Activated CD4-positive, alpha-beta T cell treated with anti-CD3 and anti-CD28 coated beads for 48 hours (primary cell): ENCODE results near the gene NFIA.
"Not testable (repeated sequence)": the region's sequence is repeated elsewhere in the genome, so short reads cannot be mapped to it uniquely, and the experiment has no call there.

ENCODE experiments used
- DNase-seq: peaks from one replicate; pipeline ENCODE4 v3.0.0-alpha.2; 2020

The NFIA gene

GRCh38 chr1:61109158-61109557, 26.8 kb downstream of the NFIA start:
- DNase-seq = no peak

- DNase-seq = no peak
These were observed 27.5 kb downstream of the NFIA start for GRCh38 chr1:61109910-61110309.

GRCh38 chr1:61110554-61110953, 28.2 kb downstream of the NFIA start:
- no peak for DNase-seq

DNA sequence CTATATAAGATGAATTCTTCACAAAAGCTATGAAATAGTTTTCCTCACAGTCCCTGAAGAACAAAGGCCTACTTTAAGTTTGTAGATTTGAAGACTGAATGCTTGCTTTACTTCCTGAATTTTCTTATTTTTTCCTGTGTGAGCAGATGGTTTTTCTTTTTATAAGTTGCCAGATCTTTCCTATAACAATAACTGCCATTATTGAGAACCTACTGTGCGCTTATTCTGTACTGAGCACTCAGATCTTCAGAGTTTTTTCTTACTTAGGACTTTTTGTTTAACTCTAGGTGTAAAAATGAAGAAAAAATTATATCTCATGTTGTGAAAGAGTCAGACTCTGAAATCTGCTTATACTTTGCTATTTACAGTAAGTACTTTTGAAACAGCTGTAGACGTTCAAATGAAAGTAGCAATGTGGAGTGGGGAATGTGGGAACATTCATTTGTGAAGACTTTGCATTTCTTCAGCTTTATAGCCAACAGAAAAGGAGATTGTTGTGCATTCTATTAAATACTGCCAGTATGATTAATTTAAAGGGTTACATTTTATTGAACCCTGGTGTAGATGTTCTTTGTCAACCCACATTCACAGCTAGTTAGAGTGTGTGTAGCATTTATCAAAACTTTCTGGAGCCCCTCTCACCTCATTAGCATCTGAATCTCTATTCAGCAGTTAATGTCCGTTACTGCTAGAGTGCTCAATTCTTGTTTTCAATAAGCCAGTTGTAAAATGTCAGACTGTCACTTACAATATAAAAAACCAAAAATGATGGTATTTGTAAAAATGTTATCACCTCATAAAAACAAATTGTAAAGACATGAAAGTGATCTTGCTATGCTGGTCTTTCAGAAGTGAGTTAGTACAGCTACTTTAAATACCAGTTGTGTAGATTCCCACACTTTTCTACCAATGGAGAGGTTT, 29.0 kb downstream of the NFIA start:
- DNase-seq = no peak

- DNase-seq = no peak
These were observed 32.0 kb downstream of the NFIA start for GRCh38 chr1:61114178-61114870.

DNA sequence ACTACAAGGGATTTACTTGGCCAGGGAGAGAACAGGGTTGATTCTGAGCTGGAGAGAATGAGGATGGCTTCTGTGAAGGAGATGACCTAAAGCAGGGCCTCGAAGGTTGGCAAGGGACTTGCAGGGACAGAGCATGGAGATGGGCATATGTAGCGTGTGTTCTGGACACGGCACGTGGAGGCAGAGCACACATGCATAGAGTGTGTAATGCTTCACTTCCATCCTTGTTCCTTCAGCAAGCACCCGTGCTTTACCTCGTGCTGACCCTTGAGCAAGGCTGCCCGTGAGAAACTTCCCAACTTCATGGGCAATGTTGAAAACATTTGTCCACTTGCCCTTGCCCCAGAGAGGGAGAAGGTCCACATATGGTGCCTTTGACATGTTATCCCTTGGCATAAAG, 33.1 kb downstream of the NFIA start:
- DNase-seq = no peak

DNA sequence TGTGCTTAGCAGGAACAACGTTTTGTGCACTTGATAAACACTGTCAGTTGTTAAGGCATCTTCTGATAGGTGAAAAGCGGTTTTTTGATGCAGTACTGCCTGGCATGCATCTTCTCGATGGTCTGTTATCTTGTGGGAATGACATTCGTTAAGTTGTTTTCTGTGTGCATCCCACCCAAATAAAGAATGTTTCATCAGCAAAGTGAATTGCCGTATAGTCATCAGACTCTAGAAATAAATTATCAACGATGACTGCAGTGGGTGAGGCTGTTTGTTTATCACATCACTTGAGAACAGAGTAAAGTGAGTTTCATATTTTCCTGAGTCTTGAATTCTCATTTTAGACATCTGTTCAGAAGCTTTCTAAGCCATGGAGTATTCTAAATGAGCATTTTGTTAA, 34.1 kb downstream of the NFIA start:
- DNase-seq = no peak

- no peak for DNase-seq
These were observed 34.9 kb downstream of the NFIA start for GRCh38 chr1:61117283-61117682.

DNA sequence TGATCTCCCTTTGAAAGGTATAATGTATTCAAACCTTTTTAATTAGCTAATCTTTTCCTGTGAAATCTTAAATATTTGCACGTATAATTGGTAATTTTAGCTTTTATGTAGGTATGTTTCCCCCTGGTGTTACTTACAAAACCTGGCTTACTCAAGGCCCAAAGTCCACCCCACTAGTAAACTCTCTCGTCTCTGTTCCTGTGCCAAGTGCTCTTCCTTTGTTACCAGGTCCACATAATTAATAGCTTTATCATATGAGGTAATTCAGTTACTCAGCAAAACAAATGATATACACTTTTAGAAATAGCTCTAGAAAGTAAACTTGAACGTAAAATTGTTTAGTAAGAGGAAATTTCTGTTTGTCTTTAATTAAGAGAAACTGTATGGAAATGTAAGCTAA, 36.7 kb downstream of the NFIA start:
- DNase-seq = no peak

DNA sequence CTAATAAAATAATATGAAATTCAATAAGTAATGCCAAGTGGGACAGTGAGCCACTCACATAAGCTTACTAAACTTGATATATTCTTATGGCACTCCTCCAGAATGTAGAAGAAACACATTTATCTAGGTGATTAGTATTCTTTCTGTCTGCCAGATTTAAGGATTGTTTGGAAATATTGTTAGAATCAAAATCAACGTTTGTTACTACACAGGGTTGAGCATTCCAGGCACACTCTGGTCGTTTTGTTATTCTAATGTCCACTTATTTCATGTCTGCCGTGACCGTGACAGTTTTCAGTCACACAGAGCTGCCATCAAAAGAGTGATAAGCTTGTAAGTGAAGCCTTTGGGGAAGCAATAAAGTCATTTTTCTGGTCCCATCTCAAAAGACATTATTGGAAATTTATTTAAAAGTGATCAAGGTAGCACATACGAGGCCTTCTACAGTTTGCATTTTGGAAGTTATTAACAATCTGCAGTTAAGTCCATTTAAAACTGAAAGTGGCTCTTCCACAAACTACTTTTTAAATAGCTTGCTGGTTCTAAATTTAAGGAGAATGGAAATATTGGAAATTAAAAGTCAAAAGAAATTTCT, 38.0 kb downstream of the NFIA start:
- DNase-seq = no peak

DNA sequence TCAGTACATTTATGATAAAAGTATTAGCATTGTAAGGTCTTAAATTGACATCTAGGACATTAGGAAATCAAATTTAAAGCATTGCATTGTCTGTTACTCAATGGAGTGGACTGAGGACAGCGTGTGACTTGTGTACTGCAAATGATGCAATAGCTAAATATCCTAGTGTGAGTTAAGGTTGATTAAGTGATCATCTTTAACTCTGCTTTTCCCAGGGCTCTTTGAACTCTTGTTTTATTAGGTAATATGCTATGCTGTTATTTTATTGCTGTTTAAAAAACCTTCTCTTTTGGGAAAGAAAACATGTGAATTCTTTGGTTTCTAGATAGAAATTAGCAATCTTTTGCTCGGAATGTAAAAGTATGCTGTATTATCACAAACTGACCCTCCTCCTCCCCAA, 38.6 kb downstream of the NFIA start:
- DNase-seq = no peak

DNA sequence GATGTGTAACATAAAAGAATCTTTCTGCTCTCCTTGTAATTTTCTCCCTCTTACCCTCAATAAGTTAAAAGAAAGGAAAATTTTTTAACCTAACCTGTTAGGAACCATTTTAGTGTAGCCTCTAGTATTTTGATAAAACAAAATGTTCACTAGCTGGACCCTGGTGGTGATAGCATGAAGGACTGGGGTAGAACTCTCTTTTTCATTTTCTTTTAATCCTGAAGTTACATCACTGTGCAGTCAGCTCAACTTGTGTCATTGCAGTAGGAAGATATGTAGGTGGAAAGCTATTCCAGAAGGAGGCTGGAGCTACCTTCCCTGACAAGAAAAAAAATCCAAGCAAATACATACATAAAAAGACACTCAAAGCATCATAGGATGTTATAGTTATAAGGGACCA, 39.3 kb downstream of the NFIA start:
- no peak for DNase-seq

GRCh38 chr1:61122389-61122788, 40.0 kb downstream of the NFIA start:
- DNase-seq = no peak

GRCh38 chr1:61123326-61123725, 41.0 kb downstream of the NFIA start:
- no peak for DNase-seq

GRCh38 chr1:61124078-61124477, 41.7 kb downstream of the NFIA start:
- no peak for DNase-seq

GRCh38 chr1:61124696-61125095, 42.3 kb downstream of the NFIA start:
- DNase-seq = no peak

DNA sequence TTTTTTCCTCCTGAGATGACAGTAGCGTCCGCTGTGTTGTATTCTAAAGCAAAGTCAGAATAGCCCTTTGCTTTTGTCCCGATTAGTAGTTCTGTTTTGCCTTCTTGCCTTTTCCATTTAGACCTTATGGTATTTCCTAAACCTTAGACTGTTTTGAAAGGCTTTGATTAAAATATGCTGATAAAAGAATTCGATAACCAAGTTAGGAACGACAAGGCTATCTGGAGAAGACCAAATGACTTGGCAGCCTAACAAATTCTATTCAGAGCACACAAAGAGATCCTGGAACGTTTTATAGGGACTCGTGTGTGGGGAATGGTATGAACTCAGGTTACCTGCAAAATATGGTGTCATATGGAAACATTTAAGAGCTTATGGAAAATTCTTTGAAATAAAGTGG, 42.9 kb downstream of the NFIA start:
- DNase-seq = no peak

GRCh38 chr1:61125895-61126294, 43.5 kb downstream of the NFIA start:
- no peak for DNase-seq

GRCh38 chr1:61126843-61127242, 44.5 kb downstream of the NFIA start:
- not testable (repeated sequence) for DNase-seq

- DNase-seq = no peak
These were observed 48.1 kb downstream of the NFIA start for GRCh38 chr1:61130338-61131000.

- DNase-seq = no peak
These were observed 48.9 kb downstream of the NFIA start for GRCh38 chr1:61131248-61131647.

DNA sequence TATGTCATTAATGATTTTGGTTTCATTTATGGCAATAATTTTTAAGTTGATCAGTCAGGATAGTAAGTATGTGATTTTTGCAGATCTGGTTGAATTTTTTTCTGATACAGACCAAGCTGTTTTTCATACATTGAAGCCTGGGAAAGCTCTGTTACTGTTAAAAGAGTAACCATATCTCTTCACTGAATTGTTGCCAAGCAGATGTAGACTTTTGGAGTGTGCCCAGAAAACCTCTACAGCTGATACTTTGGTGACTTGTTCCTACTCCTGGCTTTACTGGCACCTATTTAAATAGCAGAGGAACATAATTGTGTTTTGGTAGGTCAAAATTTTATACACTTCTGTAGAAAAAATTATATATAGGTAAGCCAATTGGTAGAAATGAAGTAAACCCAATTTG, 49.4 kb downstream of the NFIA start:
- DNase-seq = no peak

DNA sequence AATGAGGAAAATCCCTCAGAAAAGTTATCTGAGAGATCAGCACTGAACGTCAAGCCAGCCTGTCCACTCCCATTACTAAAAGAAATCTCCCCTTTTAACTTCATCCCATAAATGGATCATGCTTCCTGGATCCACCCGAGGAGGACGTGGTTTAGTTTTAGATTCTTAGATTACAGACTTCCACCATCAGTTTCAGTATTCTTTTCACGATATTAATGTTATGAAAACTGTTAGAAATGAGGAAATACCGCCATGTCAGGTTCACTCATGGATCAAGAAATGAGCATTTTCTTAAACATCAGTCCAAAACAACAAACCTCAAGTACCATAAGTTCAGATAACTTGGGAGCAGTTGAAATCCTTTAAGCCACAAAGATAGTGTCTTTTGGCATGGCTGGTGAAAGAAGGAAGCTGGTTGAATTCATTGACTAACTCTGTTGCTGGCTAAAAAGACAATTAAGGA, 49.8 kb downstream of the NFIA start:
- no peak for DNase-seq
